Endothelial cell of hepatic sinusoid (primary cell): ENCODE data around the gene RNF212.

Source experiments
- in situ Hi-C: cut with HindIII; loops from 2 replicates; pipeline ENCODE4 v1.10.0; 2017; ENCODE audit warnings: low sequenced_read_pairs

Gene RNF212

DNA sequence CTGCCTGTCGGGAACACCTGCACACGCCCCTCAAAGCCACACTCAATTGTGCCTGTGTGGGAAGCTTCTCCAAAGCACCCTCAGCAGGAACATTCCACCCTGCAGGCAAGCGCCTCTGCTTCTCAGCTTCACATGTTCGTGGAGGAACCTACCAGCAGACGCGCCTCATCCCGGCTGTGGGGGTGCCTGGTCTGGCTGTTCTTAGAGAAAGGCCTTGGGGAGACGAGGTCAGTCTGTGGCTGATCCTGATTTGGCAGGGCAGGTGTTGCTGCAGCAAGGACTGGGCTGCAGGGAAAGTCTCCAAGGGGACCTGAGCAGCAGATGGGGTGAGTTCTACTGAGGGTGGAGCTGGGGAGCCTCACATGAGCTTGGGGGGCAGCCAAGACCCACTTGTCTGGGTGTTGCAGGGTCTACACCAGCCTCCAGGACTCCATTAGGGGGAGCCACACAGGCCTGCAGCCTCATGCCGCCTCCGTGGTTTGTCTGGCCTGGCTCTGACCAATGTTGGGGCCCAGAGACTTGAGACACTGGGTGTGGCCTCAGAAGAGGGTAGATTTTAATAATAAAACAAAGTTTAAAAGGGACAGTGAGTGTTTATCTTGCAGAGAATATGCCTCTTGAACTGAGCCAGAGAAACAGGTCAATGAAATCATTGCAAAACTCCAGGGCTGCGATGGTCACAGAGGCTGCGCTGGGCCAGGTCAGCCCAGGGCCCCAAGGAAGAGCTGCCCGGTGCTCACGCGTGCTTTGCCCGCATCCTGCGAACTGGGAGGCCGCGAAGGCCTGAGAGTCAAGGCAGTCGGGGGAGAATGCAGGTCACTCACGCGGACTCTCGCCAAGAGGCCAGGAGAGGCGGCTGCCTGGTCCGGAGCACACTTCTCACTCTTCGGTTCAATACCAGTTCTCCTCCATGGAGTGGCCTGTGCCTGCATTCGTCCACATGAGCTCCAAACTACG is 21.1 kb downstream of the RNF212 start:
- in situ Hi-C loops, result no loop called here

DNA sequence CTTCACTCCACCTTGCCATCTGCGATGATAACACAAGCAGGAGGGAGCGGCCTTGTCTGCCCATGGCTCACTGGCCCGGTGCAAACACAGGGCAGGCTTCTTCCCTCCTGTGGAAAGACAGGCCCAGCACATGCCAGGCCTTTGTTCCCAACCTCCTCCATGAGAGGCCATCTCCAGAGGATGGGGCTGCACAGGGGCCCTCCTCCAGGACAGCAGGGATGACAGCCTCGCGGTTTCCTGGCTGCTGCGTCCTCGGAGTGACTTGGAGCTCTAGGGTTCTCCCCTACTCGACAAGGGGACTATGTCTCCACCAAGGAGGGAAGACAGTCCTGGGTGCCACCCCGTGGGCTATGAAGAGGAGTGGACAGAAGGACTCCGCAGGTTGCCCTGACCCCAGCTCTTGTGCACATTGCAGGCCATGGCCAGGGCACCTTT is 21.8 kb downstream of the RNF212 start:
- in situ Hi-C loops, result no loop called here

DNA sequence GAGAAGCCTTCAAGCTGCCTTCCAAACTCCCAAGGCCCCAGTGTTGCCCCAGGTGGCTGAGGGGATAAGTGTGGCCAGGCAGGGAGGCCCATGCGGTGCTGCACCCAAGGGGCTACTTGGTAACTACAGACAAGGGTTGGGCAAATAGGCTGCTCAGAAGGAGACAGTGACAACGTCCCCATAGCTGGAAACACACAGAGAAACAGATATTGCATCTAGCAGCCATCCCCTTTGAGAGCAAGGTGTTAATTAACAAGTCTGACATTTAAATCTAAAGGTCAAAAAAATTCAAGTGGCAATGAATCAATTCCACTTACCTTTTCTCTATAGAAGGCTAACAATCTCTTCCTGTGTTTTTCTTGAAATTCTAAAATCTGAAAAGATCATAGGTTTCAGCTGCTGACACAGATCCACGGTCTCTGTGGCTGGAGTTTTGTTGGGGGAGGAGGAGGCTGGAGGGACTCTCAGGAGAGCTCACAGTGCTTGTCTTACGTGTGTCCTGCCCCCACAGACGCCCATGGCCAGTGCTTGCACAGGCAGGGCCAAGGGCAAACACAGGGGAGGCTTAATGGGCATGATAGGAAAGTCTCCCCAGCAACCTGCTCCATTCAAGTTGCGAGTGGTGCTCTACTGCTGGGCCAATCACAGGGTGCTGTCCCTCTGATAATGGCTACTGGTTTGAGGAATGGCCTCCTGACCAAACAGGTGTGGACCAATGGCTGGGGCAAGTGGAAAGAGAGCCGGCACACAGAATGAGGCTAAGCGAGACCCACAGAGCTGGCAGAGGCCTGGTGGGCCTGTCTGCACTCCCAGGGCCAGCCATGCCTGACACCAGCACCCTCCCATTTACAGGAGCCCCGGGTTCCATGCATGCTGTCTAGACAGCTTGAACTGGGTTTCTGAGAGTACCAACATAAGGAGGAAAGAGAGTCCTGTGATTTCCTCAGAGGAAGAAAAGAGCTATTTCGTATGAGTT is 22.6 kb downstream of the RNF212 start:
- in situ Hi-C loops, result no loop called here

DNA sequence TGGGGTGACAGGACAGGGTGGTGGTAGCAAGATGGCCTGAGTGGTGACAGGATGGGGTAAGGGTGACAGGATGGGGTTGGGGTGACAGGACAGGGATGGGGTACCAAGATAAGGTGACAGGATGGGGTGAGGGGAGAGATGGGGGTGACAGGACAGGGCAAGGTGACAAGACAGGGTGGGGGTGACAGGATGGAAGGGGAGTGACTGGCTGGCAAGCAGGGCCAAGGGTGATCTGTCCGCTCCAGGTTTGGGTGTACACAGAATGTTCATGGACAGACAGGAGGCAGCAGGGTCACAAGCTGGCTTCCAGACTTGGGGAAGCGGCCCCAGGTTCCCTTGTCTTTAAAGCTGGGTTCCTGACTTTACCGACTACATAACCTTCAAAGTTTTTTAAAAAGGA is 23.3 kb downstream of the RNF212 start:
- in situ Hi-C loops, result no loop called here

DNA sequence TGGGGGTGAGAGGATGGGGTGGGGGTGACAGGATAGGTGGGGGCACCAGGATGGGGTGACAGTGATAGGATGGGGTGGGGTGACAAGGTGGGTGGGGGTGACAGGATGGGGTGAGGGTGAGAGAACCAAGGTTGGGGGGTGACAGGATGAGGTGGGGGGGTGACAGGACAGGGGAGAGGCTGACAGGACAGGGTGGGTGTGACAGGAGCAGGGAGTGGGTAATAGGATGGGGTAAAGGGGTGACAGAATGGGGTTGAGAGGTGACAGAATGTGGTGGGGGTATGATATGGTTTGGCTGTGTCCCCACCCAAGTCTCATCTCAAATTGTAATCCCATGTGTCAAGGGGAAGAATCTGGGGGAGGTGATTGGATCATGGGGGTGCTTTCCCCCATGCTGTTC is 26.0 kb downstream of the RNF212 start:
- in situ Hi-C loops, result no loop called here

DNA sequence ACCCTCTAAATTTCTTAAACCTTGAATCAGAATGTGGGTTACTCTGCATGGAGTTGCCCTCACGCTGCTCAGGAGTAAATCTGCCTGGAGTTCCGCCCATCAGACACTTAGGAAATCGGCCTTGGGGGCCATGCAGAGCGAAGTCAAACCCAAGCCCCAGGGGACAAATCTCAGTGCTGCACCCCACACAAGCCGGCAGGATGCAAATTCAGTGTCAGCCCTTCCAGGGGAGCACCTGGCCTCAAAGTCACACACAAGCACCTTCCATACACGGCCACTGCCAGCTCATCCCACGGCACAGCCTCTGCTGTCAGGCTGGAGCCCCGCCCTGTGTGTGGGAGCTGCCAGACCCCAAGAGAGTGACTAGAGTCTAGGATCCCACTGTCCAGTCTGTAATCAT is 27.4 kb downstream of the RNF212 start:
- in situ Hi-C loops, result no loop called here

DNA sequence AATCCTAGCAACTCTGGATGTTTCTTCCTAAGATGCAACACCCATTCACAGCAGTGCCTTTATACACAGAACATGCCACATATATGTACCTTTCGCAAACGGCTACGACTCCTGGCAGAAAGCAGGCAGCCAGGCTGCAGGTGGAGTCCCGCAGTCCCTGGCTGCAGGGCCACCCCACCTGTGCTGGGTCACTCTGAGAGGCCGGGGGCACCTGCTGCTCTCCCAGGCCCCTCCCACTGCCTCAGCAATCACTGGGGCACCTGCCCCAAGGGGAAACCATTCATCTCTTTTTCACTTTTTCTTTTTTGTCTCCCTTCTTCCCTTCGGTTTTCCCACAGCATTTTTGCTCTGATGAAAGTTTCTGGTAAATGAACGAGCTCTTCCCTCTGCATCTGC is 28.0 kb downstream of the RNF212 start:
- in situ Hi-C loops, result no loop called here

DNA sequence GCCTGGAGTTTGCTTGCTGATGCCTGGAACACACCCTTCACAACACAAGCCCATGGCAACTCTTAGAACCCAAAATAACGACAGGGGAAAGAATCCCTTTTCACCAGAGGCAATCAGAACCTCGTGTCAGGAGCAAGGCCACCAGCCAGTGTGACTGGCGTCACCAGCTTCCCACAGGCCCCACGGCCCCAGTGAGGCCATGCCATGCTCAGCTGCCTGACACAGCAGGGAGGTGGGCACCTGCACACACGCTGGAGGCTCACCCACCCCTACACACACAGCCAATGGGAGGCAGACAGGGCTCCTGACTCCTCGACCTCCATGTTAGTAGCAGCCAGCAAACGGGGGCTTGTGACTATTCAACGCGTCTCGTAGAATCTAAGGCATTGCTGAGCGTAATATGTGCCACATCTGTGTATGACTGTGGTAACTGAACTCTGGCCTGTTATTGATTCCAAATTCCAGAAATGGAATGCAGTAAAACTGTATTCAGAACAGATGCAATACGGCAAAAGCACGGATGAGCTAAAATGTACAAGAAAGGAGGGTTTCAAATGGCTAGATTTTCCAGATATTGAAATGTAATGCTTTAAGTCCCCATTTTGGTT is 28.5 kb downstream of the RNF212 start:
- in situ Hi-C loops, result no loop called here

DNA sequence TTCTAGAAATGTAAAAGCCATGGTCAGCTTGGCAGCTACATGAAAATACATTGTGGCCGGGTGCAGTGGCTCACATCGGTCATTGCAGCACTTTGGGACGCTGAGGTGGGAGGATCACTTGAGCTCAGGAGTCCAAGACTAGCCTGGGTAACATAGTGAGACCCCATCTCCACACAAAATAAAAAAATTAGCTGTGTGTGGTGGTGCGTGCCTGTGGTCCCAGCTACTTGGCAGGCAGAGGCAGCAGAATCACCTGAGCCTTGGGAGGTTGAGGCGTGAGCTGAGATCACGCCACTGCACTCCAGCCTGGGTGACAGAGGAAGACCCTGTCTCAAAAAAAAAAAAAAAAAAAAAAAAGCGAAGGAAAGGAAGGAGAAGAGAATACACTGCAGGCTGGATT is 29.0 kb downstream of the RNF212 start:
- in situ Hi-C loops, result no loop called here

DNA sequence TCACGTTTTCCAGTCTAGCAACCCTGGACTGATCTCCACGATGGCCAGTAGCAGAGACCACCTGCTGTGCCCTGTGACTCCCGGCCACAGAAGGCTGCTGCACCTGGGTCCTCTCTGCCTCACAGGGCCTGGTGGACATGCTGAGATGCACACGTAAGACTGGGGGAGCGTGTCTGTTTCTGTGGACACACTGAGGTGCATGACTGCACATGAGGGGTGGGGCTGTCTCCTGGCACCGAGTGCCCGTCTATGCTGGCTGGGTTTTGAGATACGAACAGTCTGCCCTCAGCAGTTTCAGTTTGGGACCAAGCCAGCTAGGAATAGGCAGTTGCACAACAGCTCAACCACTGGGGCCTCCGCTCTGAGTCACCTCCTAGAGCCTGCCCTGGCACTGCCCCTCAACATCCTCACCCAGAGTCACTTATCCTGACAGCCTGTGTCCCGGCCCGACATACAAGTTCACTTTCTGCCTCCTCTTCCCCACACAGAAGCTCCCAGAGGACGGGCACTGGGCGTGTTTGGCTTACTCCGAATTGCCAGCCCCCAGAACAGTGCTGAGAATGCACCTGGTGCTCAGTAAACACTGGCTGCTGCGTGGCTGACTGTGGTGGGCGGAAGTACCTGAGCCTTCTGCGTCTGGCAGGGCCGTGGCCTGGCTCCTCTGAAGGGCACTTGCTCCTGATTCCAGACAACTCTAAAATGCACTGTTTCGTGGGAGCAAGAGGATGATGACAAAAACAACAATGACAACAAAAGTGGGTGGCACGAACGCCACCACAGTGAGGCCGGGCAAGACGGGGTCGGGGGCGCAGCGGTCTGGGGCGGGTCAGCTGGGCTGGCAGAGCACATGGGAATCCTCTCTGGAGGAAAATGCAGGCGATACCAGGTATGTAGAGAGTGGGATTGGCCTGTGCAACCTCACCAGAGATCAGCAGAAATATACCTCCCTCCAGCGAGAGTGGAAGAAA is 30.9 kb downstream of the RNF212 start:
- in situ Hi-C loops, result no loop called here

DNA sequence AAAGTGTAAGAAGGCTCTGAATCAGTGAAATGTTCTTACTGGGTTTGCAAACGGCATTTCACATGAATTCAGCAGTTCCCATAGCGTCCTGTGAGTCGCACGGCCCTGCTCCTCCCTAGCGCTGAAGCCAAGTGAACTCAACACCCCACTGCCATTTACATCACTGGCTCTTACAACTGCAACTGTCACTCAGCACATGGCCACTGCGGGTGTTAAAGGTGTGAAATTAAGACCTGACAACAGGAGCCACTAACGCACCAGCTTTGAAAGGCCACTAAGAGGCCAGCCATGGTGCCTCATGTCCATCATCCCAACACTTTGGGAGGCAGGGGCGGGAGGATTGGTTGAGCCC is 31.7 kb downstream of the RNF212 start:
- in situ Hi-C loops, result no loop called here

DNA sequence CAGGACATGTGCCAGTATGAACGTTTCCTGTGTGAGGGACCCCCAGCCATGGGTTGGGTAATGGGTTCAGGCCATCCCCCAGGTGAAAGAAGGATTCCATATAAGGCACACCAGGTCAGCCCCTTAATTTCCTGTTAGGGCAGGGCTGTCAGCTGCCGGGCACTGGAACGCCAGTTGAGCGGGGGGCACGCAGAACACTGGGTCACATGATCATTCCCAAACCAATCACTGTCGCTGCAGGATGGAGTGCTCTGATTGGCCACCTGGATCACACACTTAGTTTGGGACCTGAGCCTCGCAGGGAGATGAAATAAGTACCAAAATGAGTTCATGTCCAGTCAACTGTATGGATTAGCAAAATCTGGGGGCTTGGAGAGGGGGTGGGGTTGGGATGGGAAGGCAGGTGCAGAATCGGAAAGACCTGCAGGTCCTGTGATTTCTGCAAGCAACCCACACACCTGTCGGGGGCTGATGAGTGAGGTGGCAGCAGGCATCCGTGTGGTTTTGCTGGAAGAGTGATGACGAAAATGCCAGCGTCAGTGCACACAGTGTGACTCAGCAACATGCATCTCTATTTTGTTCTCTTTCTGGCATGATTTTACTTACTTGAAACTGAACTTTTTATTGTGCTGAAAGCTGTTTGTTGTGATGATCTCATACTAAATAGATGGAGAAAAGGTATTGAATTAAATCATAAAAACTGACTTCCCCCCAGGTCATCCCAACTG is 32.2 kb downstream of the RNF212 start:
- in situ Hi-C loops, result no loop called here

DNA sequence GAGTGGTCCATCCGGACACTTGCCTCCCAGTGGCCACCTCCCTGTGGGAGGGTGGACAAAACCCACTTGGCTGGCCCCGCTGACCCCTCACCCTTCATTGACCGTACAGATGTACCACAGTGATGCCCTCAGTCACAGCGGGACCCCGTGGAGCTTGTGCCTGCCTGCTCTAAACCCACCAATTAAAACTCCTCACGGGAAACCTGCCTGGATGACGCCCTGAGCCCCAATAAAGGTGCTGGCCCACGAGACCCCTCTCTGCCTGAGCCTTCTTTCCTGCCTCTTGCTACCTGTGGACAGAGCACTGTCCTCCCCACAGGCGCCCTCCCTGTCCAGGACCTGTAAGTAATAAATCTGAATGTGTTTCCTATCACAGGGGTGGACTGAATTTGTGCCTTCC is 32.9 kb downstream of the RNF212 start:
- in situ Hi-C loops, result no loop called here

DNA sequence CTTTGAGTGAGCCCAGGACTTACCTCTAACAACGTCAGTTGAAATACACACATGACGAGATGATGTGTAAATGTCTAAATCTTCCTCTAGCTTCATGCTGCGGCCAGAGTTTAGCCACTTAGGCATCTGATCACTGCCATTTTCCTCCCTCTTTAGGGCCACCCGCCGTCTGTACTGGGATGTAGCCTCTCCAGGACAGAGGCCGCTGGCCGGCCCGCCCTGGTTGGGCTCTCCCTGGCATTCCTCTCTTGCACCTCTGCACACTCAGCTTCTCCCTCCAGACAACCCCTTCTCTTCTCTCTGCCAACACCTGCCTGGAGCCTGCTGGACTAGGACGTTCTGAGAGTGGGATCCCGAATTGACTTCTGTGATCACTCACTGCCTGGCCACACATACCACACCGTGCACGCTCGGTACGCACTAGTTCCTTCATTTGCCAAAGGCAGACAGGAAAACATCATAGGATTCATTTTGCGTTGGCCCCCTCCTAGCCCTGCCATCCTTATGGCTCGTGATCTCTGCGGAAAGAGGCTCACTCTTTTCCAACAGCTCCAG is 33.6 kb downstream of the RNF212 start:
- in situ Hi-C loops, result no loop called here

DNA sequence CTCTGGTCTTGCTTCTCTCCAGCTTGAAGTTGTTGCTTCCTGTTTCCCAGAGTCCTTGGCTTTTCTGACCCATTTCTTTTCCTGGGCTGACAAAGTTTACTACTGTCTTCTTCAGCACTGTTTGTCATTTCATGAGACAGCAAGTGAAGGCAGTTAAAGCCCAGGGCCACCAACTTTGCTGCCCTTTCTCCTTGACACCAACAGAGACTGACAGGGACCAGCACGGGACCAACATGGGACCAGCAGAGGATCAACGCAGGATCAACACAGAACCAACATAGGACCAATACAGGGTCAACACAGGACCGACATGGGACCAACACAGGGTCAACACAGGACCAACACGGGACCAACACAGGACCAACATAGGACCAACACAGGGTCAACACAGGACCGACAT is 34.9 kb downstream of the RNF212 start:
- in situ Hi-C loops, result no loop called here

DNA sequence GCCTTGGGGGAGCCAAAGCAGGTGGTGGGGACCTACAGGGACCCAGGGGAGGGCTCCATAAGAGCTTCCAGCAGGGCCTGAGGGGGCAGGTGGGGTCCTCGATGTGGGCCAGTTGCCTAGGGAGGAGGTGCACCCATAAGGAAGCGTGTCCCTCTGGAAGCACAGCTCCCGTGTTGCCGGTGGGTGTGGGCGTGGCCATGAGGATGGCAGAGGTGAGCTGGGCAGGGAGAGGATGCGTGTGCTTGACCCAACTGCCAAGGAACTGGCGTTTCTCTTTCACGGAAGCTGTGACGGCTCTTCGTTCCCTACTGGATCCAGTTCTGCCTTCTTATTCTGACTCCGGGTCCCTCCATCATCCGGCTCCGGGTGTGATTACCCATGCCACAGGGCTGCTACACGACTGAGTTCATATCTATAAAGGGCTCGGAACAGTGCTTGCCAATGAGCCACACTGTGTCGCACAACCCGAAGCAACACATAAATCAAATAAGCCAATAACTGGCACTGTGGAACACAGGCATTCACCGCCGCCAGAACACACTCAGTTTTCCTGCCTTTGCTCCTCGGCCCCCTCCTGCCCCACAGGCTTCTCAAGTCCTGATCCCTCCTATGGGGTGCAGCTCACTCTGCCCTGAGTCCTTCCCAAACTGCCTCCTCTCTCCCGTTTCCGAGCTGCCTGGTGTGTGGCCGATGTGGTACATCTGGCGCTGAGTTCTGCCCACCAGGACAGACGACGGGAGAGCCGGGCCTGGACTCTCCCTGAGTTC is 35.5 kb downstream of the RNF212 start:
- in situ Hi-C loops, result no loop called here

DNA sequence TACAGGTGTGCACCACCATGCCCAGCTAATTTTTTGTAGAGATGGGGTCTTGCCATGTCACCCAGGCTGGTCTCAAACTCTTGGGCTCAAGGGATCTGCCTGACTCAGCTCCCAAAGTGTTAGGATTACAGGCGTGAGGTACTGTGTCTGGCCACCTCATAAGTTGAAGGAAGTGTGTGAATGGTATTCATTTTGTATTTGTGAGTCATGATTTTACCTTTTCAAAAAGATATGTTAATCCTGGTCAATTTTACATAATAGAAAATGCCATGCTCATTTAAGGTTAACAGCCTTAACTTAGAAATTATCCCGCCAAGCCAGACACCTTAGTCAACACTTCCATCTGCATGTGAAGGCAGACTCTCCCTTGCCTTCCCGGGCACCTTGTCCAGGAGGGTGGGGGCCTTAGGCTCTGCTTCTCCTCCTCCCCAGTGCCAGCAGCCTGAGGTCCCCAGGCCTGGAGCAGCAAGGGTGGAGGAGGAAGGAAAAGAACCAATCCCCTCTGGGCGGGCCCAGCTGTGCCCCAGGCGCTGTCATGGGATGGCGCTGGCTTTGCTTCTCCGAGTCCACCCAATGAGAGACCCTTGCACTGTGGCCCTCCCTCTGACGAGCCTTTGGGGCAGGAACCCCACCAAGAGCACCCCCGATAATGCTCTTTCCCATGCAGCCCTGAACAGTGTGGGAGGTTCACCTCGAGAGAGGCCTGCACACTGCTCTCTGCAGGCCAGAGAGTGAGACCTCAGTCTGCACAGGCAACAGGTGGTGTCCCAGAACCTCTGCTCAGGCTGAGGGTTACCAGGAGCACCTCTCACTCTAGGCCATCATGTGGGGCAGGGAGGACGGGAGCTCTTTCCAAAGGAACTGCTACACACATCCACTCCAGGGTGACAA is 37.3 kb downstream of the RNF212 start:
- in situ Hi-C loops, result no loop called here
